K562 (cell line): ENCODE results near the gene HYOU1. TPM values are rescaled to one million over a fixed set of nuclear protein-coding genes. Genes with fewer than 3 reads are reported as not detected.

Experiments used
- BRCA1 ChIP-seq, 2 experiments: fragments of 450-650 bp in 1 of 2; sonication (generic) in 1 of 2; formaldehyde crosslinking in 1 of 2; IDR thresholded peaks; 2 replicates each; pipeline versions ENCODE4 v1.5.0 to v1.6.1; 2017 to 2020; ENCODE audit warnings: mild to moderate bottlenecking in 1 of 2, missing genetic modification reagents in 1 of 2
- DACH1 ChIP-seq: fragments of 450-650 bp; IDR thresholded peaks from 2 replicates; pipeline ENCODE4 v1.6.1; 2018; ENCODE audit not compliant: partially characterized antibody
- E2F6 ChIP-seq, 2 experiments: IDR thresholded peaks; 2 replicates each; pipeline ENCODE4 v1.6.1; 2011; ENCODE audit warnings: borderline replicate concordance in 1 of 2, control low read depth in 1 of 2, low read depth in 1 of 2, low read length in 1 of 2, mild to moderate bottlenecking in 1 of 2, mixed read lengths in 1 of 2, moderate library complexity in 1 of 2; ENCODE audit not compliant: insufficient read depth in 1 of 2, insufficient read length in 1 of 2, poor library complexity in 1 of 2, severe bottlenecking in 1 of 2; ENCODE audit errors: extremely low read depth in 1 of 2
- ELF1 ChIP-seq: fragments of 200-800 bp; sonication (Bioruptor generic); IDR thresholded peaks from 2 replicates; pipeline ENCODE4 v1.6.1; 2016; ENCODE audit warnings: missing genetic modification characterization, missing compliant biosample characterization
- NEUROD1 ChIP-seq: fragments of 150-350 bp; IDR thresholded peaks from 2 replicates; pipeline ENCODE4 v1.6.1; 2014; ENCODE audit warnings: borderline replicate concordance, low read length, low read depth; ENCODE audit not compliant: partially characterized antibody
- NKRF ChIP-seq: fragments of 450-650 bp; IDR thresholded peaks from 2 replicates; pipeline ENCODE4 v1.6.1; 2016; ENCODE audit warnings: borderline replicate concordance
- NR2F6 ChIP-seq: fragments of 450-650 bp; formaldehyde crosslinking; IDR thresholded peaks from 2 replicates; pipeline ENCODE4 v1.4.0; 2020; ENCODE audit warnings: mild to moderate bottlenecking
- PCBP2 ChIP-seq: fragments of 200-400 bp; formaldehyde crosslinking; IDR thresholded peaks from 2 replicates; pipeline ENCODE4 v1.6.1; 2018; ENCODE audit warnings: low read length, low read depth, mild to moderate bottlenecking, moderate library complexity; ENCODE audit not compliant: poor library complexity, severe bottlenecking
- PHF8 ChIP-seq: fragments of 200-600 bp; sonication (generic); IDR thresholded peaks from 2 replicates; pipeline ENCODE4 v1.6.1; 2012; ENCODE audit warnings: mixed run types, mild to moderate bottlenecking, inconsistent platforms, low read length, moderate library complexity, borderline replicate concordance
- PML ChIP-seq: IDR thresholded peaks from 2 replicates; pipeline ENCODE4 v1.6.1; 2012; ENCODE audit warnings: low read length, inconsistent platforms
- POLR3A ChIP-seq: IDR thresholded peaks from 2 replicates; pipeline ENCODE4 v1.6.1; 2011; ENCODE audit warnings: borderline replicate concordance, mild to moderate bottlenecking, moderate library complexity; ENCODE audit not compliant: insufficient read length, insufficient read depth; ENCODE audit errors: extremely low read depth
- SOX6 ChIP-seq: fragments of 450-650 bp; IDR thresholded peaks from 2 replicates; pipeline ENCODE4 v1.6.1; 2014; ENCODE audit warnings: mild to moderate bottlenecking
- SRF ChIP-seq, 2 experiments: fragments of 250-450, 450-650 bp in 1 of 2; sonication (Bioruptor Pico) in 1 of 2; sonication (generic) in 1 of 2; formaldehyde crosslinking; IDR thresholded peaks; 2 replicates each; pipeline versions ENCODE4 v1.5.0 to v1.5.1; 2020 to 2022; ENCODE audit warnings: mild to moderate bottlenecking in 1 of 2, missing genetic modification reagents in 1 of 2
- TAF7 ChIP-seq: fragments of 450-650 bp; IDR thresholded peaks from 2 replicates; pipeline ENCODE4 v1.6.1; 2016; ENCODE audit warnings: missing genetic modification characterization, missing compliant biosample characterization
- ZFP91 ChIP-seq: sonication (generic); formaldehyde crosslinking; IDR thresholded peaks from 2 replicates; pipeline ENCODE4 v1.8.0; 2022; ENCODE audit warnings: mild to moderate bottlenecking, missing genetic modification reagents
- ZNF184 ChIP-seq: sonication (generic); formaldehyde crosslinking; IDR thresholded peaks from 2 replicates; pipeline ENCODE4 v1.5.0; 2020; ENCODE audit warnings: missing genetic modification reagents
- ZNF444 ChIP-seq: fragments of 250-450 bp; sonication (Bioruptor Pico); IDR thresholded peaks from 2 replicates; pipeline ENCODE4 v1.4.0; 2020; ENCODE audit warnings: mild to moderate bottlenecking, moderate library complexity
- ZZZ3 ChIP-seq: fragments of 450-650 bp; IDR thresholded peaks from 2 replicates; pipeline ENCODE4 v1.6.1; 2016; ENCODE audit warnings: antibody characterized with exemption, mild to moderate bottlenecking, moderate library complexity
- polyA plus RNA-seq, 8 experiments: library from polyadenylated mRNA; depleted of rRNA in 4 of 8; stranded (reverse) in 5 of 8; unstranded in 3 of 8; fragments of >200 nt; fragmentation: Nextera tagmentation in 2 of 8; fragmentation: Illumina TruSeq in 1 of 8; extraction: Ambion mirVana in 2 of 8; extraction: Trizol in 1 of 8; gene quantifications; 2 replicates each; pipeline versions ENCODE4 v1.2.1 to v1.2.3, GENCODE V29; 2011 to 2014; ENCODE audit warnings: inconsistent platforms in 1 of 8, missing spikeins in 1 of 8
- total RNA-seq, 7 experiments: library from RNA; depleted of rRNA in 6 of 7; stranded (reverse); fragments of >200 nt in 6 of 7; fragmentation: Illumina TruSeq in 2 of 7; extraction: Trizol in 2 of 7; gene quantifications; 2 replicates each; pipeline versions ENCODE4 v1.2.1 to v1.2.3, GENCODE V29; 2011 to 2021; ENCODE audit warnings: low replicate concordance in 1 of 7
- TF ChIP-seq, protein P1 (sequence below): sonication (generic); formaldehyde crosslinking; IDR thresholded peaks from 2 replicates; pipeline ENCODE4 v1.8.0; 2023; ENCODE audit warnings: mild to moderate bottlenecking, missing genetic modification reagents

Gene HYOU1
- total and polyA plus RNA-seq, 9 of the 15 experiments (the other 6 are each of a cell fraction or from before 2014, with no cell fraction given): 19.5 to 197 (median 128) TPM

- TF ChIP-seq, protein P1, sequence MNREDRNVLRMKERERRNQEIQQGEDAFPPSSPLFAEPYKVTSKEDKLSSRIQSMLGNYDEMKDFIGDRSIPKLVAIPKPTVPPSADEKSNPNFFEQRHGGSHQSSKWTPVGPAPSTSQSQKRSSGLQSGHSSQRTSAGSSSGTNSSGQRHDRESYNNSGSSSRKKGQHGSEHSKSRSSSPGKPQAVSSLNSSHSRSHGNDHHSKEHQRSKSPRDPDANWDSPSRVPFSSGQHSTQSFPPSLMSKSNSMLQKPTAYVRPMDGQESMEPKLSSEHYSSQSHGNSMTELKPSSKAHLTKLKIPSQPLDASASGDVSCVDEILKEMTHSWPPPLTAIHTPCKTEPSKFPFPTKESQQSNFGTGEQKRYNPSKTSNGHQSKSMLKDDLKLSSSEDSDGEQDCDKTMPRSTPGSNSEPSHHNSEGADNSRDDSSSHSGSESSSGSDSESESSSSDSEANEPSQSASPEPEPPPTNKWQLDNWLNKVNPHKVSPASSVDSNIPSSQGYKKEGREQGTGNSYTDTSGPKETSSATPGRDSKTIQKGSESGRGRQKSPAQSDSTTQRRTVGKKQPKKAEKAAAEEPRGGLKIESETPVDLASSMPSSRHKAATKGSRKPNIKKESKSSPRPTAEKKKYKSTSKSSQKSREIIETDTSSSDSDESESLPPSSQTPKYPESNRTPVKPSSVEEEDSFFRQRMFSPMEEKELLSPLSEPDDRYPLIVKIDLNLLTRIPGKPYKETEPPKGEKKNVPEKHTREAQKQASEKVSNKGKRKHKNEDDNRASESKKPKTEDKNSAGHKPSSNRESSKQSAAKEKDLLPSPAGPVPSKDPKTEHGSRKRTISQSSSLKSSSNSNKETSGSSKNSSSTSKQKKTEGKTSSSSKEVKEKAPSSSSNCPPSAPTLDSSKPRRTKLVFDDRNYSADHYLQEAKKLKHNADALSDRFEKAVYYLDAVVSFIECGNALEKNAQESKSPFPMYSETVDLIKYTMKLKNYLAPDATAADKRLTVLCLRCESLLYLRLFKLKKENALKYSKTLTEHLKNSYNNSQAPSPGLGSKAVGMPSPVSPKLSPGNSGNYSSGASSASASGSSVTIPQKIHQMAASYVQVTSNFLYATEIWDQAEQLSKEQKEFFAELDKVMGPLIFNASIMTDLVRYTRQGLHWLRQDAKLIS (CRISPR knock-in tag): no peak
- TF ChIP-seq PHF8 (no peak; the same call in 1 of the 2 replicates), ZFP91 (peak; percentile 99), PML (no peak), ZNF444 (CRISPR knock-in tag) (no peak), ZZZ3 (no peak), NKRF (peak; percentile 98), DACH1 (peak; percentile 50), POLR3A (no peak), ELF1 (tag) (peak; percentile 91), NEUROD1 (peak; percentile 22), BRCA1 (IDR thresholded peaks at IDR 0.05) (no peak), BRCA1 (CRISPR knock-in tag; IDR thresholded peaks at IDR 0.05) (no peak), TAF7 (tag) (peak; percentile 56), SRF (CRISPR knock-in tag; IDR thresholded peaks at IDR 0.05) (no peak; a peak in 1 of 4 replicates), NR2F6 (CRISPR knock-in tag) (no peak), PCBP2 (no peak), E2F6 (IDR thresholded peaks at IDR 0.05; ENCODE audit: borderline replicate concordance in 1 of 2, extremely low read depth in 1 of 2, insufficient read depth in 1 of 2, insufficient read length in 1 of 2, low read depth in 1 of 2, low read length in 1 of 2, poor library complexity in 1 of 2, severe bottlenecking in 1 of 2) (peak in 1 of 2 experiments; percentile 33), SOX6 (no peak), ZNF184 (no peak)
These were observed 44.9 kb upstream of the HYOU1 start, which contains the start of gene DPAGT1 (continued) for GRCh38 chr11:119101759-119102423.
